ENCODE results near the gene OXTR. TPM values are rescaled to one million over a fixed set of nuclear protein-coding genes. Genes with fewer than 3 reads are reported as not detected.

Gene OXTR
- total and polyA plus RNA-seq, 2 experiments from 2014 or later, result 5.5 to 9.3 TPM

GRCh38 chr3:8768364-8769087 is 887 bp downstream of the OXTR start:
- H3K79me2 ChIP-seq (replicated peaks; ENCODE audit: insufficient read depth), result no peaks in the 10 kb centered on the region
- peak overlapping the region; percentile 90 for H3K4me2 ChIP-seq
- peak overlapping the region; percentile 94 for H2AFZ ChIP-seq
- H3K4me1 ChIP-seq (ENCODE audit: insufficient read depth), result peaks cover 21% of the 10 kb centered on the region
- no peaks in the 10 kb centered on the region for H3K9me3 Mint-ChIP-seq
- DNase-seq (ENCODE audit: low spot score) (peak; percentile 55), ATAC-seq (peak; percentile 25)
- H3K36me3 Mint-ChIP-seq (ENCODE audit: low read depth), result no peaks in the 10 kb centered on the region
- H3K4me3 ChIP-seq, result peak overlapping the region; percentile 62
- peaks cover 46% of the 10 kb centered on the region for H3K27me3 Mint-ChIP-seq (ENCODE audit: insufficient read depth, low read depth, poor library complexity)
- H4K20me1 ChIP-seq (replicated peaks; ENCODE audit: insufficient read depth), result no peaks in the 10 kb centered on the region
- no peaks in the 10 kb centered on the region for H3K36me3 ChIP-seq (ENCODE audit: insufficient read depth)
- H3K27ac Mint-ChIP-seq, result no peak overlapping the region
- H3K27ac ChIP-seq (ENCODE audit: low read depth), result no peak overlapping the region
- peaks cover 9% of the 10 kb centered on the region; the same call in 1 of the 2 replicates for H3F3A ChIP-seq (replicated peaks; ENCODE audit: low read depth)
- 0 out of 2 replicates have a peak, but pooled peaks cover 9% of the 10 kb centered on the region for H3K9me2 ChIP-seq (ENCODE audit: insufficient read depth)
- H3K27me3 ChIP-seq (ENCODE audit: insufficient read depth), result peaks cover 37% of the 10 kb centered on the region
- H3K4me3 Mint-ChIP-seq, result peak overlapping the region; percentile 69
- TF ChIP-seq EZH2 (IDR thresholded peaks at IDR 0.05; ENCODE audit: low read depth, unreplicated experiment) (peak; percentile 14), EZH2phosphoT487 (IDR thresholded peaks at IDR 0.05; ENCODE audit: unreplicated experiment) (no peak)
- H3K4me1 Mint-ChIP-seq, result peaks cover 31% of the 10 kb centered on the region

DNA sequence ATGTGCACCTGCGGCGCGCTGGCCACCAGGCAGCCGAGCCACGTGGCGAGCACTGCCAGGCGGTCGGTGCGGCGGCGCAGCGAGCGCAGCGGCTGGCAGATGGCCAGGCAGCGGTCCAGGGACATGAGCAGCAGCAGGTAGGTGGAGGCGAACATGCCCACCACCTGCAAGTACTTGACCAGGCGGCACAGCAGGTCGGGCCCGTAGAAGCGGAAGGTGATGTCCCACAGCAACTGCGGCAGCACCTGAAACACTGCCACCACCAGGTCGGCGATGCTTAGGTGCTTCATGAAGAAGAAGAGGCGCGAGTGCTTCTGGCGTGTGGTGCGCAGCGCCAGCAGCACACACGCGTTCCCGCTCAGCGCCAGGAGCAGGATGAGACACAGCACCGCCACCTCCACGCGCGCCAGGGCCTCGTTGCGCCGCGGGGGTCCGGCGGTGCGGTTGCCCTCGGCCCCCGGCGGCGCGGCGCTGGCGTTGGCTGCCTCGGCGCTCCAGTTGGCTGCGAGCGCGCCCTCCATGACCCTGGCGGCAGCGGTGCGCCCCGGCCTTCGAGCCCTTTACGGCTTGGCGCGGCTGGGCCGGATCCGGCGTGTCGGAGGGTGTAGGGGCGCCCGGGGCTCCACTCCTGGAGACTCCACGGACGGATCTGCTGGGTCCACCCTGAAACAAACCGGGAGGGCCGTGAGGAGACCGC is 1.6 kb downstream of the OXTR start:
- H3K27ac ChIP-seq (ENCODE audit: low read depth), result no peak overlapping the region
- TF ChIP-seq EZH2phosphoT487 (IDR thresholded peaks at IDR 0.05; ENCODE audit: unreplicated experiment), result no peak
- TF ChIP-seq NANOG (IDR thresholded peaks at IDR 0.05; ENCODE audit: borderline replicate concordance), result no peak
- peak; percentile 52 to 76 for TF ChIP-seq CTCF (conservative IDR thresholded peaks at IDR 0.05; ENCODE audit: low read depth in 2 of 2)
- TF ChIP-seq, protein P1, sequence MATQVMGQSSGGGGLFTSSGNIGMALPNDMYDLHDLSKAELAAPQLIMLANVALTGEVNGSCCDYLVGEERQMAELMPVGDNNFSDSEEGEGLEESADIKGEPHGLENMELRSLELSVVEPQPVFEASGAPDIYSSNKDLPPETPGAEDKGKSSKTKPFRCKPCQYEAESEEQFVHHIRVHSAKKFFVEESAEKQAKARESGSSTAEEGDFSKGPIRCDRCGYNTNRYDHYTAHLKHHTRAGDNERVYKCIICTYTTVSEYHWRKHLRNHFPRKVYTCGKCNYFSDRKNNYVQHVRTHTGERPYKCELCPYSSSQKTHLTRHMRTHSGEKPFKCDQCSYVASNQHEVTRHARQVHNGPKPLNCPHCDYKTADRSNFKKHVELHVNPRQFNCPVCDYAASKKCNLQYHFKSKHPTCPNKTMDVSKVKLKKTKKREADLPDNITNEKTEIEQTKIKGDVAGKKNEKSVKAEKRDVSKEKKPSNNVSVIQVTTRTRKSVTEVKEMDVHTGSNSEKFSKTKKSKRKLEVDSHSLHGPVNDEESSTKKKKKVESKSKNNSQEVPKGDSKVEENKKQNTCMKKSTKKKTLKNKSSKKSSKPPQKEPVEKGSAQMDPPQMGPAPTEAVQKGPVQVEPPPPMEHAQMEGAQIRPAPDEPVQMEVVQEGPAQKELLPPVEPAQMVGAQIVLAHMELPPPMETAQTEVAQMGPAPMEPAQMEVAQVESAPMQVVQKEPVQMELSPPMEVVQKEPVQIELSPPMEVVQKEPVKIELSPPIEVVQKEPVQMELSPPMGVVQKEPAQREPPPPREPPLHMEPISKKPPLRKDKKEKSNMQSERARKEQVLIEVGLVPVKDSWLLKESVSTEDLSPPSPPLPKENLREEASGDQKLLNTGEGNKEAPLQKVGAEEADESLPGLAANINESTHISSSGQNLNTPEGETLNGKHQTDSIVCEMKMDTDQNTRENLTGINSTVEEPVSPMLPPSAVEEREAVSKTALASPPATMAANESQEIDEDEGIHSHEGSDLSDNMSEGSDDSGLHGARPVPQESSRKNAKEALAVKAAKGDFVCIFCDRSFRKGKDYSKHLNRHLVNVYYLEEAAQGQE (IDR thresholded peaks at IDR 0.05; ENCODE audit: unreplicated experiment), result no peak
- no peak for TF ChIP-seq STAT1 (IDR thresholded peaks at IDR 0.05; ENCODE audit: unreplicated experiment)
- TF ChIP-seq, protein P2, sequence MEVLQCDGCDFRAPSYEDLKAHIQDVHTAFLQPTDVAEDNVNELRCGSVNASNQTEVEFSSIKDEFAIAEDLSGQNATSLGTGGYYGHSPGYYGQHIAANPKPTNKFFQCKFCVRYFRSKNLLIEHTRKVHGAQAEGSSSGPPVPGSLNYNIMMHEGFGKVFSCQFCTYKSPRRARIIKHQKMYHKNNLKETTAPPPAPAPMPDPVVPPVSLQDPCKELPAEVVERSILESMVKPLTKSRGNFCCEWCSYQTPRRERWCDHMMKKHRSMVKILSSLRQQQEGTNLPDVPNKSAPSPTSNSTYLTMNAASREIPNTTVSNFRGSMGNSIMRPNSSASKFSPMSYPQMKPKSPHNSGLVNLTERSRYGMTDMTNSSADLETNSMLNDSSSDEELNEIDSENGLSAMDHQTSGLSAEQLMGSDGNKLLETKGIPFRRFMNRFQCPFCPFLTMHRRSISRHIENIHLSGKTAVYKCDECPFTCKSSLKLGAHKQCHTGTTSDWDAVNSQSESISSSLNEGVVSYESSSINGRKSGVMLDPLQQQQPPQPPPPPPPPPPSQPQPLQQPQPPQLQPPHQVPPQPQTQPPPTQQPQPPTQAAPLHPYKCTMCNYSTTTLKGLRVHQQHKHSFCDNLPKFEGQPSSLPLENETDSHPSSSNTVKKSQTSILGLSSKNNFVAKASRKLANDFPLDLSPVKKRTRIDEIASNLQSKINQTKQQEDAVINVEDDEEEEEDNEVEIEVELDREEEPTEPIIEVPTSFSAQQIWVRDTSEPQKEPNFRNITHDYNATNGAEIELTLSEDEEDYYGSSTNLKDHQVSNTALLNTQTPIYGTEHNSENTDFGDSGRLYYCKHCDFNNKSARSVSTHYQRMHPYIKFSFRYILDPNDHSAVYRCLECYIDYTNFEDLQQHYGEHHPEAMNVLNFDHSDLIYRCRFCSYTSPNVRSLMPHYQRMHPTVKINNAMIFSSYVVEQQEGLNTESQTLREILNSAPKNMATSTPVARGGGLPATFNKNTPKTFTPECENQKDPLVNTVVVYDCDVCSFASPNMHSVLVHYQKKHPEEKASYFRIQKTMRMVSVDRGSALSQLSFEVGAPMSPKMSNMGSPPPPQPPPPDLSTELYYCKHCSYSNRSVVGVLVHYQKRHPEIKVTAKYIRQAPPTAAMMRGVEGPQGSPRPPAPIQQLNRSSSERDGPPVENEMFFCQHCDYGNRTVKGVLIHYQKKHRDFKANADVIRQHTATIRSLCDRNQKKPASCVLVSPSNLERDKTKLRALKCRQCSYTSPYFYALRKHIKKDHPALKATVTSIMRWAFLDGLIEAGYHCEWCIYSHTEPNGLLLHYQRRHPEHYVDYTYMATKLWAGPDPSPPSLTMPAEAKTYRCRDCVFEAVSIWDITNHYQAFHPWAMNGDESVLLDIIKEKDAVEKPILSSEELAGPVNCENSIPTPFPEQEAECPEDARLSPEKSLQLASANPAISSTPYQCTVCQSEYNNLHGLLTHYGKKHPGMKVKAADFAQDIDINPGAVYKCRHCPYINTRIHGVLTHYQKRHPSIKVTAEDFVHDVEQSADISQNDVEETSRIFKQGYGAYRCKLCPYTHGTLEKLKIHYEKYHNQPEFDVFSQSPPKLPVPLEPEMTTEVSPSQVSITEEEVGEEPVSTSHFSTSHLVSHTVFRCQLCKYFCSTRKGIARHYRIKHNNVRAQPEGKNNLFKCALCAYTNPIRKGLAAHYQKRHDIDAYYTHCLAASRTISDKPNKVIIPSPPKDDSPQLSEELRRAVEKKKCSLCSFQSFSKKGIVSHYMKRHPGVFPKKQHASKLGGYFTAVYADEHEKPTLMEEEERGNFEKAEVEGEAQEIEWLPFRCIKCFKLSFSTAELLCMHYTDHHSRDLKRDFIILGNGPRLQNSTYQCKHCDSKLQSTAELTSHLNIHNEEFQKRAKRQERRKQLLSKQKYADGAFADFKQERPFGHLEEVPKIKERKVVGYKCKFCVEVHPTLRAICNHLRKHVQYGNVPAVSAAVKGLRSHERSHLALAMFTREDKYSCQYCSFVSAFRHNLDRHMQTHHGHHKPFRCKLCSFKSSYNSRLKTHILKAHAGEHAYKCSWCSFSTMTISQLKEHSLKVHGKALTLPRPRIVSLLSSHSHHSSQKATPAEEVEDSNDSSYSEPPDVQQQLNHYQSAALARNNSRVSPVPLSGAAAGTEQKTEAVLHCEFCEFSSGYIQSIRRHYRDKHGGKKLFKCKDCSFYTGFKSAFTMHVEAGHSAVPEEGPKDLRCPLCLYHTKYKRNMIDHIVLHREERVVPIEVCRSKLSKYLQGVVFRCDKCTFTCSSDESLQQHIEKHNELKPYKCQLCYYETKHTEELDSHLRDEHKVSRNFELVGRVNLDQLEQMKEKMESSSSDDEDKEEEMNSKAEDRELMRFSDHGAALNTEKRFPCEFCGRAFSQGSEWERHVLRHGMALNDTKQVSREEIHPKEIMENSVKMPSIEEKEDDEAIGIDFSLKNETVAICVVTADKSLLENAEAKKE (CRISPR knock-in tag; IDR thresholded peaks at IDR 0.05), result no peak

More for the DNA sequence above, 1.6 kb downstream of the OXTR start:
- H3K4me3 ChIP-seq, result peak overlapping the region; percentile 62
- H3K36me3 Mint-ChIP-seq (ENCODE audit: low read depth), result no peaks in the 10 kb centered on the region
- no peaks in the 10 kb centered on the region for H3K36me3 ChIP-seq (ENCODE audit: insufficient read depth)
- H3K79me2 ChIP-seq (replicated peaks; ENCODE audit: insufficient read depth), result no peaks in the 10 kb centered on the region
- H3K4me1 Mint-ChIP-seq, result peaks cover 31% of the 10 kb centered on the region
- peaks cover 37% of the 10 kb centered on the region for H3K27me3 ChIP-seq (ENCODE audit: insufficient read depth)
- H3K4me2 ChIP-seq, result peak overlapping the region; percentile 90
- H3K27me3 Mint-ChIP-seq (ENCODE audit: insufficient read depth, low read depth, poor library complexity), result peaks cover 46% of the 10 kb centered on the region
- peaks cover 21% of the 10 kb centered on the region for H3K4me1 ChIP-seq (ENCODE audit: insufficient read depth)
- DNase-seq (ENCODE audit: low spot score), result peak; percentile 84
- no peak overlapping the region for H3K27ac Mint-ChIP-seq
- peak overlapping the region; percentile 94 for H2AFZ ChIP-seq
- H3F3A ChIP-seq (replicated peaks; ENCODE audit: low read depth), result peaks cover 9% of the 10 kb centered on the region; the same call in 1 of the 2 replicates
- no peaks in the 10 kb centered on the region for H3K9me3 Mint-ChIP-seq
- ATAC-seq, result peak; percentile 69
- 0 out of 2 replicates have a peak, but pooled peaks cover 9% of the 10 kb centered on the region for H3K9me2 ChIP-seq (ENCODE audit: insufficient read depth)
- no peaks in the 10 kb centered on the region for H4K20me1 ChIP-seq (replicated peaks; ENCODE audit: insufficient read depth)
- peak overlapping the region; percentile 69 for H3K4me3 Mint-ChIP-seq
